IMR-90 (cell line): ENCODE results near the gene HDAC7. TPM values are rescaled to one million over a fixed set of nuclear protein-coding genes. Genes with fewer than 3 reads are reported as not detected.

Experiments
- ATAC-seq: fragments of 200-7000 bp; cut with Tn5 transposase; 2 replicates; pipeline ENCODE4 v1.9.1; 2020; ENCODE audit warnings: low read depth, mild to moderate bottlenecking, moderate library complexity
- BruUV-seq: library from RNA; stranded (reverse); fragments of 400-500 nt; replicated peaks from 2 replicates; lab custom pipeline; 2021; lab: Mats Ljungman, UMichigan
- CTCF ChIA-PET: fragments of 300-600 bp; formaldehyde crosslinking; extraction: SDS; loops from one replicate; lab custom pipeline; 2021; ENCODE audit warnings: antibody characterized with exemption; lab: Yijun Ruan, JAX
- POLR2A ChIA-PET: fragments of 300-600 bp; sonication (Branson Sonifier 250); formaldehyde crosslinking; loops from one replicate; lab custom pipeline; 2022; ENCODE audit warnings: antibody characterized with exemption; ENCODE audit not compliant: unreplicated experiment; lab: Charles Lee
- DNase-seq: peaks from one replicate; pipeline ENCODE4 v3.0.0; 2013
- H2AFZ ChIP-seq: replicated peaks from 2 replicates; pipeline ENCODE3; 2013; ENCODE audit warnings: low read length, mild to moderate bottlenecking; ENCODE audit not compliant: poor library complexity
- H2AK5ac ChIP-seq: 2 replicates; pipeline ENCODE4 v1.6.1; 2013; ENCODE audit warnings: low read depth, low read length, inconsistent platforms
- H2AK9ac ChIP-seq: replicated peaks from 2 replicates; pipeline ENCODE3; 2013; ENCODE audit warnings: mild to moderate bottlenecking, low read depth, low read length, moderate library complexity; ENCODE audit not compliant: poor library complexity
- H2BK120ac ChIP-seq: 2 replicates; pipeline ENCODE4 v1.6.1; 2013; ENCODE audit warnings: low read depth, low read length, inconsistent platforms
- H2BK15ac ChIP-seq: 3 replicates; pipeline ENCODE4 v1.6.1; 2013; ENCODE audit warnings: low read depth, low read length, inconsistent platforms
- H2BK20ac ChIP-seq: 2 replicates; pipeline ENCODE4 v1.6.1; 2013; ENCODE audit warnings: low read depth, mild to moderate bottlenecking, inconsistent platforms, low read length, moderate library complexity
- H2BK5ac ChIP-seq: 2 replicates; pipeline ENCODE4 v1.6.1; 2013; ENCODE audit warnings: mild to moderate bottlenecking, low read depth, low read length, inconsistent platforms; ENCODE audit not compliant: poor library complexity, severe bottlenecking
- H3K14ac ChIP-seq: replicated peaks from 2 replicates; pipeline ENCODE4 v1.6.1; 2013; ENCODE audit warnings: low read depth, low read length, inconsistent platforms
- H3K18ac ChIP-seq: 2 replicates; pipeline ENCODE4 v1.6.1; 2013; ENCODE audit warnings: low read depth, low read length, control low read depth
- H3K23ac ChIP-seq: 2 replicates; pipeline ENCODE4 v1.6.1; 2013; ENCODE audit warnings: low read depth, low read length, inconsistent platforms
- H3K27ac ChIP-seq: 2 replicates; pipeline ENCODE4 v1.5.1; 2013; ENCODE audit warnings: mild to moderate bottlenecking, control low read depth, low read length; ENCODE audit not compliant: insufficient read depth
- H3K27me3 ChIP-seq: 2 replicates; pipeline ENCODE4 v1.6.1; 2013; ENCODE audit warnings: low read length; ENCODE audit not compliant: control insufficient read depth, insufficient read depth
- H3K36me3 ChIP-seq: 2 replicates; pipeline ENCODE4 v1.6.1; 2013; ENCODE audit warnings: low read length, mixed read lengths; ENCODE audit not compliant: control insufficient read depth, insufficient read depth
- H3K4ac ChIP-seq: 2 replicates; pipeline ENCODE4 v1.6.1; 2013; ENCODE audit warnings: low read depth, low read length, inconsistent platforms
- H3K4me1 ChIP-seq: 2 replicates; pipeline ENCODE4 v1.6.1; 2013; ENCODE audit warnings: low read length, mixed read lengths; ENCODE audit not compliant: control insufficient read depth, insufficient read depth
- H3K4me2 ChIP-seq: 2 replicates; pipeline ENCODE4 v1.6.1; 2013; ENCODE audit warnings: low read depth, mild to moderate bottlenecking, control low read depth, low read length, moderate library complexity
- H3K4me3 ChIP-seq: 2 replicates; pipeline ENCODE4 v1.5.1; 2013; ENCODE audit warnings: low read depth, mild to moderate bottlenecking, control low read depth, low read length, moderate library complexity; ENCODE audit not compliant: insufficient read depth
- H3K56ac ChIP-seq: 2 replicates; pipeline ENCODE4 v1.6.1; 2013; ENCODE audit warnings: low read length, inconsistent platforms; ENCODE audit not compliant: insufficient read depth; ENCODE audit errors: extremely low read depth
- H3K79me1 ChIP-seq, 2 experiments: 2 replicates each; pipeline ENCODE4 v1.6.1; 2013; ENCODE audit warnings: low read length in 2 of 2, inconsistent platforms in 1 of 2, low read depth in 1 of 2
- H3K9ac ChIP-seq: 2 replicates; pipeline ENCODE4 v1.6.1; 2013; ENCODE audit warnings: low read depth, low read length, control low read depth
- H3K9me1 ChIP-seq: 2 replicates; pipeline ENCODE4 v1.6.1; 2013; ENCODE audit warnings: low read length, inconsistent platforms; ENCODE audit not compliant: insufficient read depth
- H3K9me3 ChIP-seq: 2 replicates; pipeline ENCODE4 v1.6.1; 2013; ENCODE audit warnings: low read length; ENCODE audit not compliant: control insufficient read depth, insufficient read depth
- H4K20me1 ChIP-seq: 2 replicates; pipeline ENCODE4 v1.6.1; 2013; ENCODE audit warnings: low read length, inconsistent platforms; ENCODE audit not compliant: insufficient read depth
- H4K5ac ChIP-seq: 2 replicates; pipeline ENCODE4 v1.6.1; 2013; ENCODE audit warnings: mild to moderate bottlenecking, low read depth, low read length, control low read depth
- H4K8ac ChIP-seq, 2 experiments: 2 replicates each; pipeline ENCODE4 v1.6.1; 2013; ENCODE audit warnings: low read depth in 2 of 2, low read length in 2 of 2, control low read depth in 1 of 2, inconsistent platforms in 1 of 2
- H4K91ac ChIP-seq: 2 replicates; pipeline ENCODE4 v1.6.1; 2013; ENCODE audit warnings: low read depth, low read length, inconsistent platforms; ENCODE audit not compliant: insufficient read depth
- CEBPB ChIP-seq: IDR thresholded peaks from 2 replicates; pipeline ENCODE4 v1.6.1; 2012; ENCODE audit warnings: low read depth, low read length, improper control_type of control experiment
- CHD1 ChIP-seq: IDR thresholded peaks from 2 replicates; pipeline ENCODE4 v1.6.1; 2012; ENCODE audit warnings: low read depth, low read length, improper control_type of control experiment
- MAFK ChIP-seq: IDR thresholded peaks from 2 replicates; pipeline ENCODE4 v1.6.1; 2012; ENCODE audit warnings: low read depth, low read length, improper control_type of control experiment
- NFE2L2 ChIP-seq: fragments of 150-350 bp; IDR thresholded peaks from 2 replicates; pipeline ENCODE4 v1.6.1; 2016; ENCODE audit warnings: low read depth, mild to moderate bottlenecking, low read length
- RCOR1 ChIP-seq: IDR thresholded peaks from 2 replicates; pipeline ENCODE4 v1.6.1; 2012; ENCODE audit warnings: mild to moderate bottlenecking, low read length, improper control_type of control experiment; ENCODE audit not compliant: insufficient replicate concordance
- RFX5 ChIP-seq: IDR thresholded peaks from 2 replicates; pipeline ENCODE4 v1.8.0; 2012; ENCODE audit warnings: low read depth, mild to moderate bottlenecking, low read length, moderate library complexity
- SMC3 ChIP-seq: fragments of 150-350 bp; IDR thresholded peaks from 2 replicates; pipeline ENCODE4 v1.6.1; 2016; ENCODE audit warnings: low read depth, mild to moderate bottlenecking, antibody characterized with exemption, low read length, moderate library complexity
- WGBS, 2 experiments: methylation state at CpG; one replicate each; pipeline versions ENCODE4 v1.1.5 to v1.1.7; 2013; ENCODE audit warnings: missing lambda C conversion rate in 2 of 2; ENCODE audit not compliant: insufficient read length in 1 of 2; ENCODE audit errors: extremely low coverage in 2 of 2; 5-methylcytosine and 5-hydroxymethylcytosine counted together
- dilution Hi-C: fragments of 300-500 bp; cut with HindIII; formaldehyde crosslinking; loops from one replicate; pipeline ENCODE4 v1.14.3; 2018; ENCODE audit warnings: low sequenced_read_pairs; ENCODE audit not compliant: unreplicated experiment
- in situ Hi-C: fragments of 300-500 bp; cut with MboI; formaldehyde crosslinking; loops from 3 replicates; pipeline ENCODE4 v1.14.3; 2019; ENCODE audit warnings: low sequenced_read_pairs, inconsistent platforms, mixed read lengths
- intact Hi-C: fragments of 100-400 bp; cut with micrococcal nuclease; formaldehyde crosslinking; loops from 2 replicates; pipeline ENCODE4 v1.10.0; 2022
- polyA plus RNA-seq, 3 experiments: library from polyadenylated mRNA; depleted of rRNA; stranded (reverse); fragments of >200 nt; gene quantifications; 2 replicates each; pipeline ENCODE4 v1.2.3, GENCODE V29; 2012; ENCODE audit warnings: low replicate concordance in 1 of 3
- total RNA-seq: library from RNA; depleted of rRNA; stranded (reverse); fragments of >200 nt; gene quantifications from 2 replicates; pipeline ENCODE4 v1.2.3, GENCODE V29; 2012

Gene HDAC7
- total and polyA plus RNA-seq, 2 of the 4 experiments (the other 2 are of a cell fraction), result 10.4 to 64.7 TPM

GRCh38 chr12:47860873-47861272 is 41.2 kb upstream of the HDAC7 start:
- no peak overlapping the region for H3K9ac ChIP-seq
- peaks cover 5% of the 10 kb centered on the region for H3K36me3 ChIP-seq
- H4K5ac ChIP-seq, result no peak overlapping the region
- no peaks in the 10 kb centered on the region for H3K79me1 ChIP-seq
- H2BK120ac ChIP-seq, result no peak overlapping the region
- no peak overlapping the region for H2BK20ac ChIP-seq
- no peaks in the 10 kb centered on the region; the same call in 1 of the 2 replicates for H3K9me1 ChIP-seq
- H2BK15ac ChIP-seq, result no peak overlapping the region
- WGBS, 2 experiments, result no CpG with 5 or more reads among the region's 2 CpGs
- no peak overlapping the region for H2AK5ac ChIP-seq
- H3K27ac ChIP-seq, result no peak overlapping the region
- no peak overlapping the region for H2AK9ac ChIP-seq
- BruUV-seq, result no TSS peak
- ChIA-PET CTCF (interaction anchor here (1.3 kb wide), 1 partner anchor 88 kb away, joined by 5 read pairs; no protein-coding TSS in a partner anchor), POLR2A (no interaction called here)
- in situ Hi-C loops, result no loop called here
- no peak overlapping the region for H4K91ac ChIP-seq
- H2BK5ac ChIP-seq, result no peak overlapping the region
- TF ChIP-seq CHD1 (no peak), CEBPB (no peak), SMC3 (no peak), RFX5 (no peak), NFE2L2 (no peak), RCOR1 (no peak), MAFK (no peak)
- H3K14ac ChIP-seq, result no peak overlapping the region
- ATAC-seq, result no peak
- H3K4me1 ChIP-seq, result no peaks in the 10 kb centered on the region
- dilution Hi-C loops, result no loop called here
- H3K4me2 ChIP-seq, result no peak overlapping the region
- intact Hi-C loops, result no loop called here
- no peak for DNase-seq
- no peak overlapping the region for H4K8ac ChIP-seq
- no peak overlapping the region for H3K4ac ChIP-seq
- H3K18ac ChIP-seq, result no peak overlapping the region
- H3K4me3 ChIP-seq, result no peak overlapping the region
- H4K20me1 ChIP-seq, result no peaks in the 10 kb centered on the region
- no peak overlapping the region for H3K56ac ChIP-seq
- H2AFZ ChIP-seq, result no peak overlapping the region
- no peak overlapping the region for H3K23ac ChIP-seq
- H3K27me3 ChIP-seq, result no peaks in the 10 kb centered on the region
- H3K9me3 ChIP-seq, result no peaks in the 10 kb centered on the region
